Endodermal cell (in vitro differentiated cells): ENCODE results near the gene MICALL2. TPM values are rescaled to one million over a fixed set of nuclear protein-coding genes. Genes with fewer than 3 reads are reported as not detected.

Experiments used
- DNase-seq: peaks from one replicate; pipeline ENCODE4 v3.0.0-alpha.2; 2017
- H3K27ac ChIP-seq: 2 replicates; pipeline ENCODE4 v1.5.1; 2013; ENCODE audit warnings: mild to moderate bottlenecking, low read depth, low read length, moderate library complexity
- H3K27me3 ChIP-seq: 2 replicates; pipeline ENCODE4 v1.6.1; 2013; ENCODE audit warnings: mild to moderate bottlenecking, low read length, moderate library complexity; ENCODE audit not compliant: insufficient read depth, control insufficient read depth, poor library complexity, severe bottlenecking
- H3K36me3 ChIP-seq: 2 replicates; pipeline ENCODE4 v1.7.0; 2013; ENCODE audit warnings: mild to moderate bottlenecking, low read length, moderate library complexity; ENCODE audit not compliant: control insufficient read depth, insufficient read depth
- H3K4me1 ChIP-seq: one replicate; pipeline ENCODE4 v1.7.0; 2013; ENCODE audit warnings: low read length; ENCODE audit not compliant: control insufficient read depth, insufficient read depth
- H3K4me3 ChIP-seq: 2 replicates; pipeline ENCODE4 v1.5.1; 2013; ENCODE audit warnings: mild to moderate bottlenecking, low read length, moderate library complexity
- H3K9ac ChIP-seq: 2 replicates; pipeline ENCODE4 v1.6.1; 2013; ENCODE audit warnings: mild to moderate bottlenecking, low read length, moderate library complexity; ENCODE audit not compliant: poor library complexity, severe bottlenecking; ENCODE audit errors: extremely low read depth
- H3K9me3 ChIP-seq: 2 replicates; pipeline ENCODE4 v1.6.1; 2013; ENCODE audit warnings: mild to moderate bottlenecking, low read length, moderate library complexity; ENCODE audit not compliant: control insufficient read depth
- H3K27ac Mint-ChIP-seq: 2 replicates; pipeline ENCODE4 v1.8.0; 2020; ENCODE audit warnings: mixed read lengths
- H3K27me3 Mint-ChIP-seq: 2 replicates; pipeline ENCODE4 v1.8.0; 2021; ENCODE audit warnings: mild to moderate bottlenecking, mixed read lengths; ENCODE audit not compliant: insufficient read depth
- H3K36me3 Mint-ChIP-seq: 2 replicates; pipeline ENCODE4 v1.8.0; 2020; ENCODE audit warnings: low read depth, mixed read lengths
- H3K4me1 Mint-ChIP-seq: 2 replicates; pipeline ENCODE4 v1.8.0; 2020; ENCODE audit warnings: mixed read lengths
- H3K4me3 Mint-ChIP-seq: 2 replicates; pipeline ENCODE4 v1.8.0; 2020; ENCODE audit warnings: mild to moderate bottlenecking, moderate library complexity, mixed read lengths
- H3K9me3 Mint-ChIP-seq: 2 replicates; pipeline ENCODE4 v1.8.0; 2020; ENCODE audit warnings: mild to moderate bottlenecking, mixed read lengths
- WGBS, 2 experiments: methylation state at CpG; one replicate each; pipeline versions ENCODE4 v1.1.5 to v1.1.7; 2013; ENCODE audit warnings: missing lambda C conversion rate in 2 of 2, mixed read lengths in 1 of 2; ENCODE audit not compliant: insufficient coverage in 1 of 2, insufficient read length in 1 of 2; 5-methylcytosine and 5-hydroxymethylcytosine counted together
- total RNA-seq, 2 donors: library from RNA; stranded (reverse); fragmentation: NEBNext Ultra II Directional in 1 of 2; extraction: Animal tissue kit (Norgen Biotek cat#: 25700) in 1 of 2; gene quantifications; 2 replicates in 1 of 2; 3 replicates in 1 of 2; pipeline ENCODE4 v1.2.1, GENCODE V29; 2021
- TF ChIP-seq, protein P1 (sequence below): fragments of 200-600 bp; sonication (generic); conservative IDR thresholded peaks from 2 replicates; pipeline ENCODE4 v1.5.0; 2021; ENCODE audit warnings: antibody characterized with exemption, mild to moderate bottlenecking

MICALL2 gene
- total RNA-seq, 2 donors from 2014 or later: 19.4 to 24.8 TPM

- no peak overlapping the region for H3K27ac ChIP-seq
These were observed 45.2 kb downstream of the MICALL2 start for GRCh38 chr7:1413936-1414639.

GRCh38 chr7:1412322-1413261 is 46.7 kb downstream of the MICALL2 start:
- Mint-ChIP-seq H3K4me1 (no peaks in the 10 kb centered on the region), H3K36me3 (no peaks in the 10 kb centered on the region), H3K27me3 (peaks cover 29% of the 10 kb centered on the region), H3K27ac (no peak overlapping the region), H3K9me3 (no peaks in the 10 kb centered on the region), H3K4me3 (no peak overlapping the region)
- 21 to 36% methylated on average over 23 to 65 of the region's 65 CpGs for WGBS, 2 experiments
- H3K4me3 ChIP-seq: no peak overlapping the region
- H3K27me3 ChIP-seq: peaks cover 25% of the 10 kb centered on the region
- no peaks in the 10 kb centered on the region for H3K36me3 ChIP-seq
- no peak overlapping the region for H3K9ac ChIP-seq
- no peaks in the 10 kb centered on the region for H3K4me1 ChIP-seq
- TF ChIP-seq, protein P1, sequence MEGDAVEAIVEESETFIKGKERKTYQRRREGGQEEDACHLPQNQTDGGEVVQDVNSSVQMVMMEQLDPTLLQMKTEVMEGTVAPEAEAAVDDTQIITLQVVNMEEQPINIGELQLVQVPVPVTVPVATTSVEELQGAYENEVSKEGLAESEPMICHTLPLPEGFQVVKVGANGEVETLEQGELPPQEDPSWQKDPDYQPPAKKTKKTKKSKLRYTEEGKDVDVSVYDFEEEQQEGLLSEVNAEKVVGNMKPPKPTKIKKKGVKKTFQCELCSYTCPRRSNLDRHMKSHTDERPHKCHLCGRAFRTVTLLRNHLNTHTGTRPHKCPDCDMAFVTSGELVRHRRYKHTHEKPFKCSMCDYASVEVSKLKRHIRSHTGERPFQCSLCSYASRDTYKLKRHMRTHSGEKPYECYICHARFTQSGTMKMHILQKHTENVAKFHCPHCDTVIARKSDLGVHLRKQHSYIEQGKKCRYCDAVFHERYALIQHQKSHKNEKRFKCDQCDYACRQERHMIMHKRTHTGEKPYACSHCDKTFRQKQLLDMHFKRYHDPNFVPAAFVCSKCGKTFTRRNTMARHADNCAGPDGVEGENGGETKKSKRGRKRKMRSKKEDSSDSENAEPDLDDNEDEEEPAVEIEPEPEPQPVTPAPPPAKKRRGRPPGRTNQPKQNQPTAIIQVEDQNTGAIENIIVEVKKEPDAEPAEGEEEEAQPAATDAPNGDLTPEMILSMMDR: peak; percentile 98
- no peak overlapping the region for H3K27ac ChIP-seq
- DNase-seq: peak; percentile 98
- no peaks in the 10 kb centered on the region for H3K9me3 ChIP-seq

More at GRCh38 chr7:1413936-1414639, 45.2 kb downstream of the MICALL2 start:
- Mint-ChIP-seq H3K36me3 (no peaks in the 10 kb centered on the region), H3K27me3 (peaks cover 33% of the 10 kb centered on the region), H3K4me3 (no peak overlapping the region), H3K4me1 (no peaks in the 10 kb centered on the region), H3K27ac (no peak overlapping the region), H3K9me3 (no peaks in the 10 kb centered on the region)
- H3K27me3 ChIP-seq: peaks cover 25% of the 10 kb centered on the region
- no peak overlapping the region for H3K4me3 ChIP-seq
- no peak for DNase-seq
- H3K9ac ChIP-seq: no peak overlapping the region
- TF ChIP-seq, protein P1: no peak
- 77 to 81% methylated on average over 5 to 16 of the region's 21 CpGs for WGBS, 2 experiments
- H3K9me3 ChIP-seq: no peaks in the 10 kb centered on the region
- H3K4me1 ChIP-seq: no peaks in the 10 kb centered on the region
- H3K36me3 ChIP-seq: no peaks in the 10 kb centered on the region

GRCh38 chr7:1411414-1411813 is 47.9 kb downstream of the MICALL2 start:
- Mint-ChIP-seq H3K27ac (no peak overlapping the region), H3K36me3 (no peaks in the 10 kb centered on the region), H3K4me1 (no peaks in the 10 kb centered on the region), H3K27me3 (peaks cover 24% of the 10 kb centered on the region), H3K4me3 (no peak overlapping the region), H3K9me3 (no peaks in the 10 kb centered on the region)
- Histone ChIP-seq H3K9ac (no peak overlapping the region), H3K27ac (no peak overlapping the region), H3K4me1 (no peaks in the 10 kb centered on the region), H3K36me3 (no peaks in the 10 kb centered on the region), H3K4me3 (no peak overlapping the region), H3K27me3 (peaks cover 20% of the 10 kb centered on the region), H3K9me3 (no peaks in the 10 kb centered on the region)
- TF ChIP-seq, protein P1: no peak
- no peak for DNase-seq
- WGBS, 2 experiments: 94 to 97% methylated on average over 27 to 28 of the region's 28 CpGs
